Gastroesophageal sphincter (tissue), 3 donors: ENCODE data around the gene GABBR2.

Experiments used
- CTCF ChIP-seq, 4 experiments: fragments of 200-600 bp in 2 of 4; fragments of 450-650 bp in 2 of 4; sonication (generic) in 1 of 4; IDR thresholded peaks; one replicate each; pipeline ENCODE4 v1.5.1; 2017 to 2019; ENCODE audit warnings: antibody characterized with exemption in 4 of 4, mild to moderate bottlenecking in 2 of 4, moderate library complexity in 2 of 4
- EP300 ChIP-seq: sonication (generic); formaldehyde crosslinking; IDR thresholded peaks from one replicate; pipeline ENCODE4 v1.6.1; 2017; ENCODE audit warnings: antibody characterized with exemption, mild to moderate bottlenecking
- POLR2A ChIP-seq, 2 donors: fragments of 450-650 bp; IDR thresholded peaks; one replicate each; pipeline ENCODE4 v1.6.1; 2017; ENCODE audit warnings: antibody characterized with exemption in 2 of 2, mild to moderate bottlenecking in 2 of 2, moderate library complexity in 1 of 2
- POLR2AphosphoS5 ChIP-seq: sonication (generic); formaldehyde crosslinking; IDR thresholded peaks from one replicate; pipeline ENCODE4 v1.6.1; 2017; ENCODE audit warnings: antibody characterized with exemption

DNA sequence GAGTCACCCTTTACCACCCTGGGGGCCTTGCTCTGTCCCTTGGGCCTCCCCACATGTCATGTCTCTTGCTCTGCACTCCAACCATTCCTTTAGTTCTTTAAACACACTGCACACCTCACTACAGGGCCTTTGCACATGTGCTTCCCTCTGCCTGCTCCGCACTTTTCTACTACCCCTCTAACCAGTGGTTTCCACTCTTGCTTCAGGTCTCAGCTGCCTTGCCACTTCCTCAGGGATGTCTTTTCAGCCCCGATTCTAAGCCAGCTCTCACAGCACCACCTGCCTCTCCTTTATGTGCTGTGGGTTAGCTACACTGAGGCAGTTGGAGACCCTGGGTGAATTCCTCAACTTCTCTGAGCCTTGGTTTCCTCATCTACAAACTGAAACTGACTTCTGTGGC lies 34.6 kb upstream of the GABBR2 start:
- no peak for TF ChIP-seq CTCF (IDR thresholded peaks at IDR 0.05)
- no peak for TF ChIP-seq POLR2AphosphoS5
- no peak for TF ChIP-seq POLR2A (IDR thresholded peaks at IDR 0.05)
- no peak for TF ChIP-seq EP300
